HG03139 (cell line): ENCODE measurements around the gene KLHL40.

Source experiments
- ATAC-seq: cut with Tn5 transposase; IDR thresholded peaks from one replicate; pipeline ENCODE4 v1.9.1; 2021; ENCODE audit not compliant: unreplicated experiment

KLHL40 gene

GRCh38 chr3:42688487-42689420 lies 3.4 kb downstream of the KLHL40 start:
- no peak for ATAC-seq

- no peak for ATAC-seq
These were observed 4.2 kb downstream of the KLHL40 start for GRCh38 chr3:42689421-42690014.

- ATAC-seq, result no peak
These were observed 4.9 kb downstream of the KLHL40 start for GRCh38 chr3:42690191-42690590.

GRCh38 chr3:42690766-42691680 lies 5.7 kb downstream of the KLHL40 start:
- no peak for ATAC-seq

- no peak for ATAC-seq
These were observed 6.7 kb downstream of the KLHL40 start for GRCh38 chr3:42691816-42692666.

- no peak for ATAC-seq
These were observed 7.6 kb downstream of the KLHL40 start for GRCh38 chr3:42692667-42693529.

- ATAC-seq, result no peak
These were observed 8.2 kb downstream of the KLHL40 start for GRCh38 chr3:42693530-42693930.

GRCh38 chr3:42694366-42694765 lies 9.0 kb downstream of the KLHL40 start:
- ATAC-seq, result no peak

GRCh38 chr3:42696356-42697288 lies 11.3 kb downstream of the KLHL40 start:
- no peak for ATAC-seq

GRCh38 chr3:42697289-42698051 lies 12.1 kb downstream of the KLHL40 start:
- no peak for ATAC-seq

- no peak for ATAC-seq
These were observed 13.0 kb downstream of the KLHL40 start for GRCh38 chr3:42698216-42698910.

- no peak for ATAC-seq
These were observed 13.5 kb downstream of the KLHL40 start for GRCh38 chr3:42698911-42699230.

- no peak for ATAC-seq
These were observed 14.2 kb downstream of the KLHL40 start for GRCh38 chr3:42699511-42699971.

GRCh38 chr3:42700366-42701288 lies 15.3 kb downstream of the KLHL40 start:
- no peak for ATAC-seq

GRCh38 chr3:42701371-42702065 lies 16.2 kb downstream of the KLHL40 start:
- ATAC-seq, result no peak
